NCI-H446 treated with DMSO at 0.1 percent for 48 hours (cell line): ENCODE results near the gene CFAP210.
A peak's percentile ranks its signal among the peaks of the same experiment; 100 is the strongest.
"Not testable (repeated sequence)": the region's sequence is repeated elsewhere in the genome, so short reads cannot be mapped to it uniquely, and the experiment has no call there.

Experiments used
- DNase-seq: peaks from one replicate; lab custom pipeline; 2025; lab: John Stamatoyannopoulos, UW

The CFAP210 gene

GRCh38 chr2:169712791-169713227 lies 18.6 kb upstream of the CFAP210 start:
- no peak for DNase-seq

GRCh38 chr2:169711751-169712509 lies 17.7 kb upstream of the CFAP210 start:
- no peak for DNase-seq

- DNase-seq: no peak
Measured at GRCh38 chr2:169709981-169710380, 15.8 kb upstream of the CFAP210 start.

- DNase-seq: no peak
Measured at GRCh38 chr2:169709331-169709730, 15.1 kb upstream of the CFAP210 start.

GRCh38 chr2:169707626-169708025 lies 13.4 kb upstream of the CFAP210 start:
- DNase-seq: no peak

GRCh38 chr2:169705927-169706326 lies 11.7 kb upstream of the CFAP210 start:
- DNase-seq: no peak

GRCh38 chr2:169704160-169704708 lies 10.0 kb upstream of the CFAP210 start:
- DNase-seq: peak; percentile 35

- DNase-seq: no peak
Measured at GRCh38 chr2:169702996-169703395, 8.8 kb upstream of the CFAP210 start.

- not testable (repeated sequence) for DNase-seq
Measured at GRCh38 chr2:169699173-169699572, 5.0 kb upstream of the CFAP210 start.

GRCh38 chr2:169696381-169696780 lies 2.2 kb upstream of the CFAP210 start:
- no peak for DNase-seq

- no peak for DNase-seq
Measured at GRCh38 chr2:169694894-169695260, 672 bp upstream of the CFAP210 start.

GRCh38 chr2:169693360-169693759 lies 845 bp downstream of the CFAP210 start:
- peak; percentile 6 for DNase-seq

GRCh38 chr2:169692718-169693117 lies 1.5 kb downstream of the CFAP210 start:
- DNase-seq: no peak

GRCh38 chr2:169690958-169691357 lies 3.2 kb downstream of the CFAP210 start:
- DNase-seq: no peak

GRCh38 chr2:169687943-169688342 lies 6.3 kb downstream of the CFAP210 start:
- DNase-seq: not testable (repeated sequence)

GRCh38 chr2:169686825-169687224 lies 7.4 kb downstream of the CFAP210 start:
- not testable (repeated sequence) for DNase-seq

GRCh38 chr2:169684712-169685111 lies 9.5 kb downstream of the CFAP210 start:
- not testable (repeated sequence) for DNase-seq

- DNase-seq: no peak
Measured at GRCh38 chr2:169684135-169684565, 10.1 kb downstream of the CFAP210 start.

- no peak for DNase-seq
Measured at GRCh38 chr2:169683425-169684134, 10.6 kb downstream of the CFAP210 start.

- DNase-seq: no peak
Measured at GRCh38 chr2:169683054-169683424, 11.2 kb downstream of the CFAP210 start.

GRCh38 chr2:169676850-169677249 lies 17.4 kb downstream of the CFAP210 start:
- DNase-seq: no peak

GRCh38 chr2:169676357-169676756 lies 17.8 kb downstream of the CFAP210 start:
- no peak for DNase-seq

- DNase-seq: no peak
Measured at GRCh38 chr2:169673921-169674320, 20.3 kb downstream of the CFAP210 start.
